ENCODE results near the gene HYAL1. TPM values are rescaled to one million over a fixed set of nuclear protein-coding genes. Genes with fewer than 3 reads are reported as not detected.
A peak's percentile ranks its signal among the peaks of the same experiment; 100 is the strongest.
"Not testable (repeated sequence)": the region's sequence is repeated elsewhere in the genome, so short reads cannot be mapped to it uniquely, and the experiment has no call there.

HYAL1 gene
- total RNA-seq, 1 donor from 2014 or later, result 1.1 TPM

GRCh38 chr3:50272911-50273688 lies 30.3 kb downstream of the HYAL1 start:
- peak; percentile 60 for DNase-seq

GRCh38 chr3:50272538-50272910 lies 30.9 kb downstream of the HYAL1 start:
- DNase-seq, result not testable (repeated sequence)

- DNase-seq, result no peak
These were observed 31.9 kb downstream of the HYAL1 start for GRCh38 chr3:50271314-50271936.

GRCh38 chr3:50270422-50271224 lies 32.8 kb downstream of the HYAL1 start:
- DNase-seq, result no peak

GRCh38 chr3:50269977-50270413 lies 33.4 kb downstream of the HYAL1 start:
- no peak for DNase-seq

GRCh38 chr3:50269460-50269859 lies 33.9 kb downstream of the HYAL1 start:
- no peak for DNase-seq

- no peak for DNase-seq
These were observed 34.5 kb downstream of the HYAL1 start, which contains the start of gene SEMA3B for GRCh38 chr3:50268703-50269451. TSS of gene SEMA3B (plus strand) at chr3:50269147. CDS start at chr3:50269241, 94 bp downstream.

- DNase-seq, result no peak
These were observed 35.1 kb downstream of the HYAL1 start for GRCh38 chr3:50268276-50268675.

GRCh38 chr3:50267280-50267913 lies 36.0 kb downstream of the HYAL1 start:
- DNase-seq, result no peak

GRCh38 chr3:50266836-50267235 lies 36.5 kb downstream of the HYAL1 start:
- DNase-seq, result no peak

- no peak for DNase-seq
These were observed 37.4 kb downstream of the HYAL1 start for GRCh38 chr3:50266017-50266416.

- no peak for DNase-seq
These were observed 37.8 kb downstream of the HYAL1 start for GRCh38 chr3:50265571-50265970.

GRCh38 chr3:50264964-50265485 lies 38.3 kb downstream of the HYAL1 start:
- DNase-seq, result no peak

GRCh38 chr3:50264383-50264963 lies 38.9 kb downstream of the HYAL1 start:
- peak; percentile 90 for DNase-seq

GRCh38 chr3:50263478-50264382 lies 39.6 kb downstream of the HYAL1 start:
- DNase-seq, result no peak

GRCh38 chr3:50262778-50263177 lies 40.6 kb downstream of the HYAL1 start:
- no peak for DNase-seq

- not testable (repeated sequence) for DNase-seq
These were observed 41.2 kb downstream of the HYAL1 start for GRCh38 chr3:50262200-50262599.

- DNase-seq, result no peak
These were observed 41.9 kb downstream of the HYAL1 start for GRCh38 chr3:50261505-50261904.

GRCh38 chr3:50260942-50261441 lies 42.4 kb downstream of the HYAL1 start:
- no peak for DNase-seq
